ENCODE data around the gene GBE1.

GBE1 gene

DNA sequence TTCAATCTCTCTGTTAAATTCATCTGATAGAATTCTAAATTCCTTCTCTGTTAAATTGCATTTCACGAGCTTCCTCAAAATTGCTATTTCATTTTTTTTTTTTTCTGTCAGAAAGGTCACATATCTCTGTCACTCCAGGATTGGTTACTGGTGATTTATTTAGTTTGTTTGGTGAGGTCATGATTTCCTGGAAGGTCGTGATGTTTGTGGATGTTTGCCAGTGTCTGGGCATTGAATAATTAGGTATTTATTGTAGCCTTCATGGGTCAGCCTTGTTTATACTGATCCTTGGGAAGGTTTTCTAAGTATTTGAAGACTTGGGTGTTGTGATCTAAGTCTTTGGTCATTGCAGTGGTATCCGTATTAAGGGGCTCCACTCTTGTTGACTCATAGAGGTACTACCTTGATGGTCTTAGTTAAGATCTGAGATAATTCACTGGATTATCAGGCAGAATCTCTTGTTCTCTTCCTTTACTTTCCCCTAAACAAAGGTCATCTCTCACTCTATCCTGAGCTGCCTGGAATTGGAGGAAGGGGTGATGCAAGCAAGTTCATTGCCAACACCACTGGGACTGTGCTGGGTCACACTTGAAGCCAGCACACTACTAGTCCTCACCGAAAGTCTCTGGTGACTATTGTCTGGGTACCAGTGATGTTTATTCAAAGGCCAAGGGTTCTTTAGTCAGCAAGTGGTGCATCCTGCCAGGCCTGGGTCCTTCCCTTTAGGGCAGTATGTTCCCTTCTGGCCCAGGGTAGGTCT lies 231.1 kb downstream of the GBE1 start:
- in situ Hi-C loops (cut with HindIII; ENCODE audit: low sequenced_read_pairs) = no loop called here
- no peak overlapping the region for H3K4me3 ChIP-seq (ENCODE audit: low read depth, low read length)
- DNase-seq (ENCODE audit: low read depth, low spot score) = no peak
- TF ChIP-seq, protein P1, sequence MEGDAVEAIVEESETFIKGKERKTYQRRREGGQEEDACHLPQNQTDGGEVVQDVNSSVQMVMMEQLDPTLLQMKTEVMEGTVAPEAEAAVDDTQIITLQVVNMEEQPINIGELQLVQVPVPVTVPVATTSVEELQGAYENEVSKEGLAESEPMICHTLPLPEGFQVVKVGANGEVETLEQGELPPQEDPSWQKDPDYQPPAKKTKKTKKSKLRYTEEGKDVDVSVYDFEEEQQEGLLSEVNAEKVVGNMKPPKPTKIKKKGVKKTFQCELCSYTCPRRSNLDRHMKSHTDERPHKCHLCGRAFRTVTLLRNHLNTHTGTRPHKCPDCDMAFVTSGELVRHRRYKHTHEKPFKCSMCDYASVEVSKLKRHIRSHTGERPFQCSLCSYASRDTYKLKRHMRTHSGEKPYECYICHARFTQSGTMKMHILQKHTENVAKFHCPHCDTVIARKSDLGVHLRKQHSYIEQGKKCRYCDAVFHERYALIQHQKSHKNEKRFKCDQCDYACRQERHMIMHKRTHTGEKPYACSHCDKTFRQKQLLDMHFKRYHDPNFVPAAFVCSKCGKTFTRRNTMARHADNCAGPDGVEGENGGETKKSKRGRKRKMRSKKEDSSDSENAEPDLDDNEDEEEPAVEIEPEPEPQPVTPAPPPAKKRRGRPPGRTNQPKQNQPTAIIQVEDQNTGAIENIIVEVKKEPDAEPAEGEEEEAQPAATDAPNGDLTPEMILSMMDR (IDR thresholded peaks at IDR 0.05; ENCODE audit: low read depth, low read length) = no peak

DNA sequence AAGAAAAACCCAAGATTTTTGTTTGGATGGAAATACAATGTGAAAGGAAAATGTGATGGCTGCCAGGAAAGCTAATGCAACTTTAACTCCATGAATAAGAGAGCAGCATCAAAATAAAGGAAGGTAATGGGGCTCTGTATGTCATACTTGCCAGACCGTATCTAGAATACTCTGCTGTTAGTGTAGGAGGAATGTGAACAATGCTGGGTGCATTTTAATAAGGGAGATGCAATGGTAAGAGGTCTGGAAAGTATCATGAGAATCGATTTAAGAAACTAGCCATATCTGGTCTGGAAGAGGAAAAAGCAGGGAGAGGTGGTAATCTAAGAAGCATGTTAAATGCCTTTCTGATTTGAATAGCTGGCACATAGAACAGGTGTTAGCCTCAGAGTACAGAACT lies 239.6 kb downstream of the GBE1 start:
- H3K4me3 ChIP-seq (ENCODE audit: low read depth, low read length) = no peak overlapping the region
- DNase-seq (ENCODE audit: low read depth, low spot score) = no peak
- TF ChIP-seq, protein P1 (IDR thresholded peaks at IDR 0.05; ENCODE audit: low read depth, low read length) = no peak
- in situ Hi-C loops (cut with HindIII; ENCODE audit: low sequenced_read_pairs) = no loop called here

GRCh38 chr3:81518945-81519344 lies 242.5 kb downstream of the GBE1 start:
- in situ Hi-C loops (cut with HindIII; ENCODE audit: low sequenced_read_pairs) = no loop called here
- no peak overlapping the region for H3K4me3 ChIP-seq (ENCODE audit: low read depth, low read length)
- DNase-seq (ENCODE audit: low read depth, low spot score) = no peak
- TF ChIP-seq, protein P1 (IDR thresholded peaks at IDR 0.05; ENCODE audit: low read depth, low read length) = no peak

DNA sequence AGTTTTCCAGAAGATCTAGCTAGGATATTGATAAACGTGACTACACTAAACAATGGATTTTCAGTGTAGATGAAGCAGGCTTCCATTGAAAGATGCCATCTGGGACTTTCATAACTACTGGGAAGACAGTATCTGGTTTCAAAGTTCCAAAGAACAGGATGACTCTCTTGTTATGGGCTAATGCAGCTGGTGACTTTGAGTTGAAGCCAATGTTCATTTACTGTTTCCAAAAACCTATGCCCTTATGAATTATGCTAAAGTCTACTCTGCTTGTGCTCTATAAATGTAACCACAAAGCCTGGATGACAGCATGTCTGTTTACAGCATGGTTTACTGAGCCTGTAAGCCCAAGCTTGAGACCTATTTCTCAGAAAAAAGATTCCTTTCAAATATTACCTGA lies 245.4 kb downstream of the GBE1 start:
- TF ChIP-seq, protein P1 (IDR thresholded peaks at IDR 0.05; ENCODE audit: low read depth, low read length) = no peak
- no peak overlapping the region for H3K4me3 ChIP-seq (ENCODE audit: low read depth, low read length)
- in situ Hi-C loops (cut with HindIII; ENCODE audit: low sequenced_read_pairs) = no loop called here
- DNase-seq (ENCODE audit: low read depth, low spot score) = no peak

- TF ChIP-seq, protein P1 (IDR thresholded peaks at IDR 0.05; ENCODE audit: low read depth, low read length) = no peak
- DNase-seq (ENCODE audit: low read depth, low spot score) = no peak
- in situ Hi-C loops (cut with HindIII; ENCODE audit: low sequenced_read_pairs) = no loop called here
- H3K4me3 ChIP-seq (ENCODE audit: low read depth, low read length) = no peak overlapping the region
These were observed 247.9 kb downstream of the GBE1 start for GRCh38 chr3:81513591-81513990.

- in situ Hi-C loops (cut with HindIII; ENCODE audit: low sequenced_read_pairs) = no loop called here
- no peak for DNase-seq (ENCODE audit: low read depth, low spot score)
These were observed 258.4 kb downstream of the GBE1 start for GRCh38 chr3:81503026-81503425.

More at GRCh38 chr3:81503026-81503425, 258.4 kb downstream of the GBE1 start:
- TF ChIP-seq, protein P1 (IDR thresholded peaks at IDR 0.05; ENCODE audit: low read depth, low read length) = no peak
- H3K4me3 ChIP-seq (ENCODE audit: low read depth, low read length) = no peak overlapping the region
